Stomach (tissue), 9 donors: ENCODE measurements around the gene CCNK. TPM values are rescaled to one million over a fixed set of nuclear protein-coding genes. Genes with fewer than 3 reads are reported as not detected.
A peak's percentile ranks its signal among the peaks of the same experiment; 100 is the strongest.

ENCODE experiments used
- DNase-seq, 2 donors: peaks; one replicate each; pipeline versions ENCODE4 v3.0.0 to v3.0.0-alpha.2; 2013 to 2019
- H3K27ac ChIP-seq, 5 donors: fragments of 200-600 bp in 4 of 5; sonication (generic) in 4 of 5; one replicate each; pipeline ENCODE4 v1.5.1; 2013 to 2019; ENCODE audit warnings: mild to moderate bottlenecking in 1 of 5, moderate library complexity in 1 of 5
- H3K27me3 ChIP-seq, 3 donors: fragments of 200-600 bp; sonication (generic); one replicate each; pipeline ENCODE4 v1.5.1; 2017 to 2019; ENCODE audit warnings: mixed run types in 1 of 3
- H3K36me3 ChIP-seq, 4 donors: fragments of 200-600 bp; sonication (generic); 1 replicate in 3 of 4; 2 replicates in 1 of 4; pipeline ENCODE4 v1.5.1; 2016 to 2019
- H3K4me1 ChIP-seq, 4 donors: fragments of 200-600 bp; sonication (generic); one replicate each; pipeline ENCODE4 v1.5.1; 2016 to 2019
- H3K4me3 ChIP-seq, 4 donors: fragments of 200-600 bp; sonication (generic) in 3 of 4; one replicate each; pipeline ENCODE4 v1.5.1; 2016 to 2019; ENCODE audit warnings: mild to moderate bottlenecking in 1 of 4
- H3K9me3 ChIP-seq, 4 donors: fragments of 200-600 bp; sonication (generic); one replicate each; pipeline ENCODE4 v1.5.1; 2016 to 2019
- CTCF ChIP-seq, 7 experiments: fragments of 450-650 bp in 4 of 7; fragments of 200-600 bp in 3 of 7; sonication (generic) in 3 of 7; IDR thresholded peaks; one replicate each; pipeline ENCODE4 v1.5.1; 2016 to 2019; ENCODE audit warnings: antibody characterized with exemption in 7 of 7, control low read depth in 2 of 7, mild to moderate bottlenecking in 1 of 7
- EP300 ChIP-seq: sonication (generic); formaldehyde crosslinking; IDR thresholded peaks from one replicate; pipeline ENCODE4 v1.6.1; 2017; ENCODE audit warnings: antibody characterized with exemption
- POLR2A ChIP-seq, 4 donors: fragments of 450-650 bp; IDR thresholded peaks; one replicate each; pipeline ENCODE4 v1.6.1; 2016; ENCODE audit warnings: antibody characterized with exemption in 4 of 4, control low read depth in 2 of 4, mild to moderate bottlenecking in 1 of 4, moderate library complexity in 1 of 4
- POLR2AphosphoS5 ChIP-seq, 3 donors: sonication (generic); formaldehyde crosslinking; IDR thresholded peaks; one replicate each; pipeline ENCODE4 v1.6.1; 2016; ENCODE audit warnings: antibody characterized with exemption in 3 of 3
- WGBS, 5 donors: extraction: QIAGEN DNeasy Blood & Tissue Kit in 3 of 5; methylation state at CpG; one replicate each; pipeline versions ENCODE4 v1.1.5 to v1.1.7; 2013 to 2018; 5-methylcytosine and 5-hydroxymethylcytosine counted together
- intact Hi-C: fragments of 100-400 bp; cut with DNase I; formaldehyde crosslinking; loops from one replicate; pipeline ENCODE4 v1.15.1; 2023; ENCODE audit warnings: low total_unique reads
- polyA plus RNA-seq, 3 donors: library from polyadenylated mRNA; stranded (reverse); fragments of 200-250 nt; gene quantifications; one replicate each; pipeline ENCODE4 v1.2.3, GENCODE V29; 2013
- total RNA-seq, 5 donors: library from RNA; depleted of rRNA; stranded (reverse); fragments of >200 nt; gene quantifications; one replicate each; pipeline versions ENCODE4 v1.1.0 to v1.2.3, GENCODE V29; 2014 to 2016
- donor health status: healthy with polysubstance abuse.
- donor health status: Bipolar disorder and iron deficiency.
- donor health status: healthy.

CCNK gene
- total and polyA plus RNA-seq, 8 donors, result 2.3 to 48.3 (median 11.4) TPM

DNA sequence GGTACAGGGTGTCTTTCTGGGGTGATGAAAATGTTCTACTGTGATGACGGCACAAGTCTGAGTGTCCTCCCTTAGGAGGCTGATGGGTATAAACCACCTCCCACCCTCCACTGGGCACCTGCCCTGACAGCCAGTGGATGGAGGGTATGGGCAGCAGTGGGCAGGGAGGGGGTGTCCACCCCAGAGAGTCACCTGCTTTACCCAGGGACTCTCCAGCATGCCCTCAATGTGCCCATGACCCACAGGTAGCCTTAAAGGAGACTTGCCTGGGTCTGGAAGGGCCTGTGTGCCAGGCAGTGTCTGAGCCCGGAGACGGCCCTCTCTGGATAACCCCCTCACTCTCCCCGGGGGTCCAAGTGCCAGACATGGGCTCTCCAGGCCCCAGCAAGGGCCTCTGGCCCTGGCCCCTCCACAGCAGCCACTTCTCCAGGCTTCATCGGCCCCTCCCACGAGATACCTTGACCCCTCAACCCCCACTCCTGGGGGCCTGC is 38.8 kb downstream of the CCNK start:
- H3K27ac ChIP-seq, result peak overlapping the region in 1 of 5 donors; percentile 5
- DNase-seq, result no peak
- H3K4me3 ChIP-seq, result no peak overlapping the region
- H3K36me3 ChIP-seq, result peaks cover 0 to 22% (median 20%) of the 10 kb centered on the region in 4 donors
- no peak for TF ChIP-seq POLR2AphosphoS5 (IDR thresholded peaks at IDR 0.05)
- no peak for TF ChIP-seq POLR2A (IDR thresholded peaks at IDR 0.05)
- TF ChIP-seq CTCF (IDR thresholded peaks at IDR 0.05), result no peak
- TF ChIP-seq EP300, result no peak
- H3K4me1 ChIP-seq, result peaks cover 38 to 55% (median 42%) of the 10 kb centered on the region in 4 donors
- intact Hi-C loops, result loop anchor here (5.0 kb wide), 1 partner anchor 112 kb away; no protein-coding TSS in a partner anchor
- 73 to 89% (median 85%) methylated on average over 3 to 6 of the region's 6 CpGs for WGBS, 5 donors
- H3K9me3 ChIP-seq, result no peaks in the 10 kb centered on the region
- H3K27me3 ChIP-seq, result no peaks in the 10 kb centered on the region

DNA sequence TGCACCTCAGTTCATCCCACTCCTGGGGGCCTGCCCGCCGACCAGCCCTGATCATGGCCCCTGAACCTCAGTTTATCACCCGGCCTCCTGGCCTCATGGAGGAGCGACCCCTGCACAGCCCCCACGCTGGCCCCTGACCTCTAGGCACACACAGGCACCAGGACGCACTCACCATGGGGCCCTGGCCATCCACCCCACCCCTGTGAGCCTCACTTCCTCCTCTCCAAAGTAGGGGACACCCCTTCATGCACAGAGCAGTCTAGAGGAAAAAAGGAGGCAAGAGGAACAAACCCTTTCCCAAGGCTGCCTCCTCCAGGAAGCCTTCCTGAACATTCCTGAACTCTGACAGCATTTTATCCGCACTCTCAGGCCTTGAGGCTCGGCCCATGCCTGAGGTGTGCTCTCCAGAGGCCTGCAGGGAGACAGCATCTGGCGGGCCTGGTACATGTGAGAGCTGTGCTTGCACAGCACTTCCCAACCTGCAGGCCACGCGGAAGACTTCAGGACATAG is 39.4 kb downstream of the CCNK start:
- no peak for DNase-seq
- Histone ChIP-seq H3K4me3 (no peak overlapping the region), H3K27ac (no peak overlapping the region), H3K36me3 (peaks cover 0 to 15% (median 13%) of the 10 kb centered on the region in 4 donors), H3K27me3 (no peaks in the 10 kb centered on the region), H3K4me1 (peaks cover 45 to 61% (median 49%) of the 10 kb centered on the region in 4 donors), H3K9me3 (no peaks in the 10 kb centered on the region)
- TF ChIP-seq POLR2AphosphoS5 (IDR thresholded peaks at IDR 0.05) (no peak), CTCF (IDR thresholded peaks at IDR 0.05) (no peak), EP300 (no peak), POLR2A (IDR thresholded peaks at IDR 0.05) (no peak)
- 77 to 91% (median 84%) methylated on average over 9 to 11 of the region's 11 CpGs for WGBS, 5 donors
- intact Hi-C loops, result no loop called here

GRCh38 chr14:99521176-99522024 is 40.2 kb downstream of the CCNK start:
- Histone ChIP-seq H3K4me3 (no peak overlapping the region), H3K9me3 (no peaks in the 10 kb centered on the region), H3K27ac (peak overlapping the region in 2 of 5 donors; percentile 80 to 82), H3K36me3 (peaks cover 0 to 10% (median 7%) of the 10 kb centered on the region in 4 donors), H3K27me3 (no peaks in the 10 kb centered on the region), H3K4me1 (peaks cover 46 to 69% (median 56%) of the 10 kb centered on the region in 4 donors)
- no peak for DNase-seq
- TF ChIP-seq EP300 (no peak), POLR2A (IDR thresholded peaks at IDR 0.05) (no peak), CTCF (IDR thresholded peaks at IDR 0.05) (no peak), POLR2AphosphoS5 (IDR thresholded peaks at IDR 0.05) (no peak)
- 91 to 94% (median 93%) methylated on average over 17 to 25 of the region's 25 CpGs for WGBS, 5 donors
- intact Hi-C loops, result no loop called here

DNA sequence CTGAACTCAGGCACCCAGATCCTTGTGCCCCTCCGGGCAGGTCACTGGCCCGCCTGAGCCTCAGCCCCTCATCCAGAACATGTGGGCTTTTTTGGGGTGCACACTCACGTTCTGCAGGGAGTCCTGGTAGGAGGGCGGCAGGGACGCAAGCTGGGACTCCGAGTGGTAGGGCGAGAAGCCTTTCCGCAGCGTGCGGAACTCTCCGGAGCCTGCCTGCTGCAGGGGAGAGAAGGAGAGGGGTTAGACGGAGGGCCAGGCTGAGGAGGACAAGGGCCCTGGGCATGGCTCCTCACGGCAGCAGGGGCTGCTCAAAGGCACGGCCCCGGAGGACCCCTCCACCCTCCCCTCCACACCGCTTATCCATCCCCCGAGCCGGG is 40.8 kb downstream of the CCNK start:
- DNase-seq, result no peak
- intact Hi-C loops, result no loop called here
- Histone ChIP-seq H3K36me3 (peaks cover 0 to 10% (median 4%) of the 10 kb centered on the region in 4 donors), H3K27me3 (no peaks in the 10 kb centered on the region), H3K9me3 (no peaks in the 10 kb centered on the region), H3K4me1 (peaks cover 46 to 71% (median 60%) of the 10 kb centered on the region in 4 donors), H3K27ac (peak overlapping the region in 3 of 5 donors; percentile 74 to 82 (median 80)), H3K4me3 (no peak overlapping the region)
- no peak for TF ChIP-seq POLR2A (IDR thresholded peaks at IDR 0.05)
- no peak for TF ChIP-seq EP300
- WGBS, 5 donors, result 70 to 84% (median 78%) methylated on average over 13 to 18 of the region's 18 CpGs
